GM21515 (cell line): ENCODE measurements around the gene ARVCF.

Experiments used
- ATAC-seq: cut with Tn5 transposase; IDR thresholded peaks from one replicate; pipeline ENCODE4 v1.9.1; 2021; ENCODE audit not compliant: unreplicated experiment

Gene ARVCF

DNA sequence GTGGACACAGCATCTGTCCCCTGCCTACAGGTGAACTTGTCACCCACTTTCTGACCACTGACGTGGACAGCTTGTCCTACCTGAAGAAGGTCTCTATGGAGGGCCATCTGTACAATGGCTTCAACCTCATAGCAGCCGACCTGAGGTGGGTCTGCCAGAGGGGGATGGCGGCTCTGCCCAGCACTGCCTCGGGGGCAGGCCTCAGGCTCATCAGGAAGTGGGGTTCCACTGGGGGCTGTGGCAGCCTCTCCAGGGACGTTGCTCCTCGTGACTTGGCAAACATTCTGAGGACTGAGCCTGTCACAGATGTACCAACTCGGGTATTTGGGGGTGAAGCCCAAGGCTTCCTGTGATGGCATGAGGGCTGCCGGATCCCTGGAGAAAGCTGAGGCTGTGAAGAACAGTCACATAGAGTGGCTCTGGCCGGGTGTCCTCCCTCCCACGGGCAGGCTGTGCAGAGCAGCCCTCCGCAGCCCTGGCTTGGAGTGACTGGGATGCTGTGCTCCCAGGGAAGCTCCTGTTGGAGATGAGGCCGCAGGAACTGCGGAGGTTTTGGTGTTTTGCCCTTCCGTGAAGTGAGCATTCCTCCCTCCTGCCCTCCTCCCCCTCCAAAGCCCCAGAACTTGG, 36.9 kb upstream of the ARVCF start:
- ATAC-seq = no peak

DNA sequence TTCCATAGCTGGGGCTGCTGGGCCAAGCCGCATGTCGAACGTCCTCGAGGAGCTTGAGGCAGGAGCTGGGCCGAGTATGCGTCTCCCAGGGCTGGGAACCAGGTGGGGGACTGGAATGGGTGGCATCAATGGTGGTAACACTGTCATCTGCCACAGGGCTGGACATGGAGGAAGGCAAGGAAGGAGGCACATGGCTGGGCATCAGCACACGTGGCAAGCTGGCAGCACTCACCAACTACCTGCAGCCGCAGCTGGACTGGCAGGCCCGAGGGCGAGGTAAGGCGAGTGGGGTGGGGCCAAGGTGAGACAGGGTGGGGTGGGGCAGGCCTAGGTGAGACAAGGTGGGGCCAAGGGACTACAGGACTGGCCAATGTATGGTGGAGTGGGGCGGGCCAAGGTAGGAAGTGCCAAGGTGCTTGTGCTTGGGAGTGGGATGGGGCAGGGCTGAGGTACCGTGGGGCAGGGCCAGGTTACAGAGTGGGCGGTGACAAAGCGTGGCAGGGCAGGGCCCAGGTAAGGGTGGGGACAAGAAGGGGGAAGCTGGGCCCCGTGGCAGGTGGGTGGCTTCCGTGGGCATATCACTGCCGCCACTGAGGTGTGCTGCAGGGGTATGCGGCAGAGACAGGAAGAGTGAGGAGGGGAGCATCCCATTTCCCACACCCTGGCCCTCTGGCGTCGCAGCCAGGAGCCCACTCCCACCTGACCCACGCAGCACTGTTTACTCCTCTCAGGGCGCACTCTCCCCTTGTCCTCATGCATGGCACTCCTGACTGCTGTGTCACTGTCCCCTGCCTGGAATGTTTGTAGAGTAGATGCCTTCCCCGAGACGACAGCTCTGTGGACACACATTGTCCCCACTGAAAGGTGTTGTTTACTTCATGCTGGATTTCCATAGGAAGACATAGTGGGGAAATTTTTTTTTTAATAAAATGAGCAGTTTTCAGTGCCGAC, 36.0 kb upstream of the ARVCF start:
- no peak for ATAC-seq

DNA sequence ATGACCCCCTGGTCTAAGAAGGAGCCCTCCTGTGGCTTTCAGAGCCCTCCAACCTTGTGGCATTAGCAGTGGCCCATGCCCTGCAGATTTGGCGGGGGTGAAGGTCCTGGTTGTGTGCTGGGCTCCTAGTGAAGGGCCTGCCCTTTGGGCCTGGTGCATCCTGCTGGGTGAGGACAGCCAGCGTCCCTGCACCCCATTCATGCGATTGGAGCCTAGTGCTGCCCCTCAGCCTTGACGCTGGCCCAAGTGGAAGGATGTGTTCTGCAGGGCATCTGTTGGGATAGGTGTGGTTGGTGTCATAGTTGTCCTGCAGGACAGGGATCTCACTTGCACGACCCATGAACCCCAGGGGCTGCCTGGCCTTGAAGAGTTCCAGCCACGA, 35.3 kb upstream of the ARVCF start:
- no peak for ATAC-seq

- ATAC-seq = no peak
Measured at GRCh38 chr22:20046730-20047129, 30.1 kb upstream of the ARVCF start.

GRCh38 chr22:20044495-20045151, 28.0 kb upstream of the ARVCF start:
- ATAC-seq = no peak

- ATAC-seq = no peak
Measured at GRCh38 chr22:20043997-20044342, 27.3 kb upstream of the ARVCF start.

GRCh38 chr22:20043057-20043996, 26.7 kb upstream of the ARVCF start:
- ATAC-seq = no peak

- no peak for ATAC-seq
Measured at GRCh38 chr22:20040327-20041200, 23.9 kb upstream of the ARVCF start.

GRCh38 chr22:20039683-20040325, 23.2 kb upstream of the ARVCF start:
- no peak for ATAC-seq

- no peak for ATAC-seq
Measured at GRCh38 chr22:20038574-20038973, 22.0 kb upstream of the ARVCF start.

GRCh38 chr22:20037419-20037818, 20.8 kb upstream of the ARVCF start:
- no peak for ATAC-seq

DNA sequence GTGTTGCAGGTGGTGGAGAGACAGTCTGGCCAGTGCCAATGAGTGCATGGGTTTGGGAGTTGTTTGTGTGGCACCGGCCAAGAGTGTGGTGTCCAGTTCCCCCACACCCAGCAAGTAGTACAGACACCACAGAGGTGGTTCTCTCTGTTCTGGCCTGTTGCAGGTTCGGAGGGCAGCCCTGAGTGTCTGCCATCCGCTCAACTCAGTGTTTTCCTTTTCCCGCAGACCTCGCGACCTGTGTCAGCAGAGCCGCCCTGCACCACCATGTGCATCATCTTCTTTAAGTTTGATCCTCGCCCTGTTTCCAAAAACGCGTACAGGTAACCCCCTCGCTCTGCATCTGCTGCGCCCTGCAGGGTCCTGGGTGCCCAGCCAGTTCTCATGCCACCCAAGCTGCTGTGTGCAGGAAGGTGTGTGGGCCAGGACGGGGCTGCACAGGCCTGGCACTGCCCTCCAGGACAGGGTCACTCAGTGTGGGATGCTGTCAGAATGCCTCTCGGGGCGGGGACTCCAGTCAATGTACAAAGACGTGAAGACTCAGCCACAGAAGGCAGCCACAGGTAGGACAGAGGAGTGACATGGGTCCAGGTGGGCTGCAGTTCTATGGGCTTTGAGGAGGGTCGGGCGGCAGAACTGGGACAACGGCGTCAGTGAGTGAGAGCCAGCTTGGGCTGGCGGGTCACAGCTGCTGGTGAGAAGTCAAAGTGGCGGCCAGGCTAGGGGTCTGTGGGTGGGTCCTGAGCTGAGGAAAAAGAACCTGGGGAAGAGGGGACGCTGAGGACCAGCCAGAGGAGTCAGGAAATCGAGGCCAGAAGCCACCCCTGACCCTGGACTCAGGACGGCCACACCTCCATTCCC, 20.1 kb upstream of the ARVCF start:
- no peak for ATAC-seq

DNA sequence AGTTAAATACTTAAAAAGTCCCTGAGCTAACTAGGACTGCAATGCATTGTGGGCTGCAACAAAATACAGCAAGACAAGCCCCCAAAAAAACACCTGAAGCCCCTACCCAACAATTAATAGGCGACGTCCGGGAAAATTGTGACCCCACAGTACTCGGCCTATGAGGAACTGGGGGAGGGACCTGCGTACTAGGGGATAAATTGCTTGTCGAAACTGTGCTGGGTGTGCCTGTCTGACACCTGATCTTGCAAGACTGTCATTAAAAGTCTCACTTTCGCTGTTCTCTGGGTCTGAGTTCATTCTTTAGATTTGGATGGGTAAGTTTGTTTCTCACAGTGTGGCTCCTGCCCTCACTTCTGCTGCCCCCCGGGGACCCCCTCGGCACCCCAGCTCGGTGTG, 19.5 kb upstream of the ARVCF start:
- no peak for ATAC-seq

- no peak for ATAC-seq
Measured at GRCh38 chr22:20035375-20036083, 18.9 kb upstream of the ARVCF start.

DNA sequence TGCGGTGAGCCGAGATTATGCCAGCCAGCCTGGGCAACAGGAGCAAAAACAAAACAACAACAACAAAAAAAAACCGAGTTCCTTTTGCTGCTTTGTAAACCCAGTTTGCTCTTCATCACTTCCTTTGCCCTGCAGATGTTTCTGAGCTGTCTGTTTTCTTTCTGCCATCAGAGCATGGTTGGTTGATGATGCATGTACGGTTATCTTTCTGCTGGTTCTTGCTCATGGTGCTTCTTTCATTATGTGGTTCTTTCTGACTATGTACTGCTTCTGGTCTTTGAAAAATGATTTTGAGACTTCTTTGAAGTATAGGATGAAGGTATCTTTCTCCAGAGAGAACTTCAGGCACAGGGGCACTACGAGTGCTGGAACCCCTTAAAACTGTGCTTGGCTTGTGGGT, 17.5 kb upstream of the ARVCF start:
- no peak for ATAC-seq

DNA sequence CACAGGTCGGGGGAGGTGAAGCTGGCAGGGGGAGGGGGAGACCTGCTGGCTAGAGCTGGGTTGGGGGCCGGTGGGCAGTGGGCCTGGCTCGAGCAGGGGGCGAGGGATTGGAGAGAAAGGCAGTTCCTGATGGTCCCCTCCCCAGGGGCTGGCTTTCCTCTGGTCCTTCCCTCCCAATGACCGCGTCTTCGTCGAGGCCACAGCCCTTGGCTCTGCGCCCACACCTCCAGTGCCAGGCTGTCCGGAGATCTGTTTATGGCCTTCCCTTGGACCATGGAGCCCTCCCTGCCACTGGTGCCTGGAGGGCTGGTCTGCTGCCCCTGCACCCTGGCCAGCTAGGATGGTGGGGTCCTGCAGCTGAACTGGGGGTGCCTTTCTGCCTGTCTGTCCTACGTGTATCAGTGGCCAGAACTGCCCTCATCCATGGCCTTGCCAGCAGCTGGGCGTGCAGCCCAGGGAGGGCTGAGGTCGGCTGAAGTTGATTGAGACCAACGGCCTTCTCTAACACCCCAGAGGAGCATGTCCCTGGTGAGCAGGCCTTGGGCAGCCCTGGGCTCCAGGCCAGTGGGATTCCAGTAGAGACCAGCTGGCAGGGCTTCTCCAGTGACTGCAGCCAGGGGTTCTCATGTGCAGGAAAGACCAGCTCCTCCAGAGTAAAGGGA, 16.6 kb upstream of the ARVCF start:
- no peak for ATAC-seq

DNA sequence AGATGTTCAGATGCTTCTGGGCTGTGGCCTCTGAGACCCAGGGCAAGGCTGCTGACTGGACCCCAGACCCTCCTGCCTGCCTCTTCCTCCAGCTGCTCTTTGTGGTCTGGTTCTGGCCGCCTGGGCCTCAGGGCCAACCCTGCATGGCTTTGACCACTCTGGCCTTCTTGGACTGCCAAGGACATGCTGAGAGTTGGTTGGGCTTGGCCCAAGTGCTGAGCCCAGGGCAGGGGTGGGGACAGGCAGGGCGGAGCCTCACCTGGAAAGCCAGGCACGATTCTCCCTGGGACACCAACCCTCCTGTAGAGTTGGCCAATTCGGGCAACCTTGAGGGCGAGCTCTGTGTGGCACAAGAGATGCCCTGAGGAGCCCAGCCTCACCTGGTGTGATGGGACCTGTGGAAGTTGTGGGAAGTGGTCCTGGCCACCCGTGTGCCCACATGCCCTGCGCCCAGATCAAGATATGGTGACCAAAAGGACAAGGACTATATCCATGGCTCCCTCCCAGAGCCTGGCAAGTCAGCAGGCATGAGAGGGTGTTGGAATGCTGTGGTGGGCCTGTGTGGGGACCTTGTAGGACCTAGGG, 15.9 kb upstream of the ARVCF start:
- ATAC-seq = no peak
